ENCODE data around the gene MRPL47. TPM values are rescaled to one million over a fixed set of nuclear protein-coding genes. Genes with fewer than 3 reads are reported as not detected.

MRPL47 gene
- polyA plus RNA-seq, 1 of the 3 experiments (the other 2 are of a cell fraction), result 37.8 TPM

DNA sequence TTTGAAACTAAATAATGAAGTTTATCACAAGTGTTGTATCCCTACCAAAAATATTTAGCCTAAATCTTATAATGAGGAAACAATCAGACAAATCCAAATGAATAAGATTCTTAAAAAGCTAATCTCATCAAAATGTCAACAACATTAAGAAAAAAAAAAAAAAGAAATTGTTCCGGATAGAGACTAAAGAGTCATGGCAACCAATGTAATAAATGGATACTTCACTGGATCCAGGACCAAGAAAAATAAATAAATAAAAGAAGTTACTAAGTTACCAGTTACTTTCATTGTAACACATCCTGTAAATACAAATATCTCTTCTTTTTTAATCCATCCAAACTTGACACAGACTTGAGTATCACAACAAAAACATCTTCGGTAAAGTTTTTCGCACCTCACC lies 607 bp downstream of the MRPL47 start:
- ChIA-PET CTCF (no interaction called here), POLR2A (no interaction called here)
- H3K4me2 ChIP-seq, result peak overlapping the region; percentile 98
- H3K9me2 ChIP-seq, result no peaks in the 10 kb centered on the region
- H3K36me3 ChIP-seq (replicated peaks in 1 of 2; ENCODE audit: control insufficient read depth in 1 of 2, insufficient read depth in 2 of 2, low read length in 1 of 2), result peaks cover 38 to 52% of the 10 kb centered on the region in 2 experiments
- TF ChIP-seq PBX3 (IDR thresholded peaks at IDR 0.05), result no peak
- no peak for TF ChIP-seq NRF1 (IDR thresholded peaks at IDR 0.05; ENCODE audit: low read depth, low read length)
- no peak for TF ChIP-seq JUND (IDR thresholded peaks at IDR 0.05)
- no peak for TF ChIP-seq ELF1 (IDR thresholded peaks at IDR 0.05)
- TF ChIP-seq RAD21 (IDR thresholded peaks at IDR 0.05; ENCODE audit: low read length), result no peak
- no peak for TF ChIP-seq EP300 (IDR thresholded peaks at IDR 0.05; ENCODE audit: borderline replicate concordance in 1 of 2, low read depth in 1 of 2, low read length in 1 of 2)
- TF ChIP-seq NFIC (IDR thresholded peaks at IDR 0.05; ENCODE audit: borderline replicate concordance), result no peak
- TF ChIP-seq FOXM1 (IDR thresholded peaks at IDR 0.05; ENCODE audit: low read depth), result no peak
- TF ChIP-seq TCF12 (IDR thresholded peaks at IDR 0.05), result no peak
- no peak for TF ChIP-seq TAF1 (IDR thresholded peaks at IDR 0.05; ENCODE audit: borderline replicate concordance, low read depth, low read length)
- TF ChIP-seq GABPA (IDR thresholded peaks at IDR 0.05; ENCODE audit: low read depth), result no peak
- H3F3A ChIP-seq (replicated peaks; ENCODE audit: insufficient read depth), result no peaks in the 10 kb centered on the region
- H3K4me3 ChIP-seq (ENCODE audit: low read depth in 2 of 2, low read length in 1 of 2), result peak overlapping the region; percentile 60 to 74
- WGBS (ENCODE audit: low lambda C conversion rate), result 0% methylated on average over 3 of the region's 3 CpGs
- peak overlapping the region; percentile 91 for H3K9ac ChIP-seq
- H3K27me3 ChIP-seq (ENCODE audit: insufficient read depth), result no peaks in the 10 kb centered on the region
- peak overlapping the region; percentile 71; the same call in 1 of the 2 replicates for H2AFZ ChIP-seq (ENCODE audit: low read depth)
- H3K27ac ChIP-seq (ENCODE audit: low read depth in 2 of 2, low read length in 1 of 2), result peak overlapping the region; percentile 84
- H3K4me1 ChIP-seq (ENCODE audit: control insufficient read depth in 1 of 2, insufficient read depth in 2 of 2, low read depth in 1 of 2, low read length in 1 of 2), result peaks cover 6 to 12% of the 10 kb centered on the region in 2 experiments; a peak in 2 of 4 replicates
- no peak for DNase-seq
- H3K9me3 ChIP-seq, result no peaks in the 10 kb centered on the region
- peaks cover 94% of the 10 kb centered on the region for H3K79me2 ChIP-seq (ENCODE audit: insufficient read depth)
- H4K20me1 ChIP-seq (ENCODE audit: insufficient read depth), result no peaks in the 10 kb centered on the region; the same call in 1 of the 2 replicates

- Histone ChIP-seq H3K79me2 (ENCODE audit: insufficient read depth) (peaks cover 94% of the 10 kb centered on the region), H3K36me3 (replicated peaks in 1 of 2; ENCODE audit: control insufficient read depth in 1 of 2, insufficient read depth in 2 of 2, low read length in 1 of 2) (peaks cover 39 to 58% of the 10 kb centered on the region in 2 experiments)
- CTCF ChIA-PET, result no interaction called here
- TF ChIP-seq MXI1 (IDR thresholded peaks at IDR 0.05; ENCODE audit: low read depth, low read length) (no peak), POLR2AphosphoS5 (IDR thresholded peaks at IDR 0.05; ENCODE audit: low read depth, low read length) (no peak), PBX3 (IDR thresholded peaks at IDR 0.05) (no peak), ELF1 (IDR thresholded peaks at IDR 0.05) (no peak), REST (IDR thresholded peaks at IDR 0.05; ENCODE audit: low read depth, low read length) (no peak), YY1 (IDR thresholded peaks at IDR 0.05; ENCODE audit: low read depth) (no peak), TEAD4 (IDR thresholded peaks at IDR 0.05; ENCODE audit: borderline replicate concordance, insufficient read depth) (no peak), RXRA (IDR thresholded peaks at IDR 0.05; ENCODE audit: borderline replicate concordance, low read depth) (no peak), NFIC (IDR thresholded peaks at IDR 0.05; ENCODE audit: borderline replicate concordance) (no peak), USF2 (IDR thresholded peaks at IDR 0.05; ENCODE audit: borderline replicate concordance, low read depth, low read length) (no peak), CHD2 (IDR thresholded peaks at IDR 0.05; ENCODE audit: low read length, partially characterized antibody) (no peak), MEF2A (IDR thresholded peaks at IDR 0.05; ENCODE audit: borderline replicate concordance, low read depth) (no peak), NRF1 (IDR thresholded peaks at IDR 0.05; ENCODE audit: low read depth, low read length) (no peak), MAX (IDR thresholded peaks at IDR 0.05; ENCODE audit: low read depth) (no peak)
- TF ChIP-seq, protein P1, sequence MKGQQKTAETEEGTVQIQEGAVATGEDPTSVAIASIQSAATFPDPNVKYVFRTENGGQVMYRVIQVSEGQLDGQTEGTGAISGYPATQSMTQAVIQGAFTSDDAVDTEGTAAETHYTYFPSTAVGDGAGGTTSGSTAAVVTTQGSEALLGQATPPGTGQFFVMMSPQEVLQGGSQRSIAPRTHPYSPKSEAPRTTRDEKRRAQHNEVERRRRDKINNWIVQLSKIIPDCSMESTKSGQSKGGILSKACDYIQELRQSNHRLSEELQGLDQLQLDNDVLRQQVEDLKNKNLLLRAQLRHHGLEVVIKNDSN (IDR thresholded peaks at IDR 0.05; ENCODE audit: borderline replicate concordance, low read depth), result no peak
Measured at GRCh38 chr3:179603321-179603720, 1.1 kb downstream of the MRPL47 start.

More at GRCh38 chr3:179603321-179603720, 1.1 kb downstream of the MRPL47 start:
- H3K27ac ChIP-seq (ENCODE audit: low read depth in 2 of 2, low read length in 1 of 2), result peak overlapping the region in 1 of 2 experiments; percentile 84; a peak in 1 of 4 replicates
- H3K9ac ChIP-seq, result peak overlapping the region; percentile 91
- H3F3A ChIP-seq (replicated peaks; ENCODE audit: insufficient read depth), result no peaks in the 10 kb centered on the region
- 22% methylated on average over 4 of the region's 4 CpGs for WGBS (ENCODE audit: low lambda C conversion rate)
- no peaks in the 10 kb centered on the region for H3K27me3 ChIP-seq (ENCODE audit: insufficient read depth)
- peak overlapping the region; percentile 60 to 74 for H3K4me3 ChIP-seq (ENCODE audit: low read depth in 2 of 2, low read length in 1 of 2)
- H3K9me3 ChIP-seq, result no peaks in the 10 kb centered on the region
- no peak for DNase-seq
- H2AFZ ChIP-seq (ENCODE audit: low read depth), result no peak overlapping the region
- no peaks in the 10 kb centered on the region for H3K9me2 ChIP-seq
- H4K20me1 ChIP-seq (ENCODE audit: insufficient read depth), result no peaks in the 10 kb centered on the region; the same call in 1 of the 2 replicates
- peak overlapping the region; percentile 98 for H3K4me2 ChIP-seq
- peaks cover 6 to 12% of the 10 kb centered on the region in 2 experiments; a peak in 2 of 4 replicates for H3K4me1 ChIP-seq (ENCODE audit: control insufficient read depth in 1 of 2, insufficient read depth in 2 of 2, low read depth in 1 of 2, low read length in 1 of 2)
- POLR2A ChIA-PET, result no interaction called here

Data from SK-N-SH (cell line).